Activated B cell treated with CpG ODN at 0.5 μM for 24 hours (primary cell): ENCODE results near the gene ZSCAN5A. TPM values are rescaled to one million over a fixed set of nuclear protein-coding genes. Genes with fewer than 3 reads are reported as not detected.
"Not testable (repeated sequence)": the region's sequence is repeated elsewhere in the genome, so short reads cannot be mapped to it uniquely, and the experiment has no call there.

Experiments
- ATAC-seq: fragments of 200-7000 bp; cut with Tn5 transposase; one replicate; pipeline ENCODE4 v1.10.0; 2021; ENCODE audit warnings: low read depth, mild to moderate bottlenecking, moderate library complexity
- CTCF ChIA-PET: fragments of 350-600 bp; sonication (Branson Sonifier 250); formaldehyde crosslinking; loops from one replicate; lab custom pipeline; 2021; ENCODE audit warnings: antibody characterized with exemption; lab: Charles Lee
- POLR2A ChIA-PET: fragments of 350-600 bp; sonication (Branson Sonifier 250); formaldehyde crosslinking; loops from one replicate; lab custom pipeline; 2021; ENCODE audit warnings: antibody characterized with exemption; lab: Charles Lee
- DNase-seq: peaks from one replicate; pipeline ENCODE4 v3.0.0; 2022
- H3K27ac Mint-ChIP-seq: one replicate; pipeline ENCODE4 v1.8.0; 2020; ENCODE audit warnings: mixed read lengths
- H3K27me3 Mint-ChIP-seq: one replicate; pipeline ENCODE4 v1.8.0; 2021; ENCODE audit warnings: mixed read lengths
- H3K36me3 Mint-ChIP-seq: one replicate; pipeline ENCODE4 v1.8.0; 2021; ENCODE audit warnings: low read depth, mixed read lengths
- H3K4me1 Mint-ChIP-seq: one replicate; pipeline ENCODE4 v1.8.0; 2021; ENCODE audit warnings: mixed read lengths
- H3K4me3 Mint-ChIP-seq: one replicate; pipeline ENCODE4 v1.8.0; 2020; ENCODE audit warnings: mild to moderate bottlenecking, mixed read lengths
- H3K9me3 Mint-ChIP-seq: one replicate; pipeline ENCODE4 v1.8.0; 2020; ENCODE audit warnings: mixed read lengths
- CTCF ChIP-seq: fragments of 200-600 bp; IDR thresholded peaks from one replicate; pipeline ENCODE4 v1.8.0; 2022; ENCODE audit warnings: antibody characterized with exemption, mild to moderate bottlenecking
- intact Hi-C: fragments of 100-400 bp; cut with micrococcal nuclease; formaldehyde crosslinking; loops from one replicate; pipeline ENCODE4 v1.15.1; 2024
- total RNA-seq: library from RNA; stranded (reverse); gene quantifications from 2 replicates; pipeline ENCODE4 v1.2.3, GENCODE V29; 2022

Gene ZSCAN5A
- total RNA-seq, 1 donor from 2014 or later: 17.8 TPM

GRCh38 chr19:56223481-56223880, 91.2 kb downstream of the ZSCAN5A start:
- intact Hi-C loops: no loop called here
- Mint-ChIP-seq H3K4me1 (no peaks in the 10 kb centered on the region), H3K27ac (no peak overlapping the region), H3K27me3 (no peaks in the 10 kb centered on the region), H3K36me3 (peaks cover 19% of the 10 kb centered on the region), H3K4me3 (no peak overlapping the region), H3K9me3 (no peaks in the 10 kb centered on the region)
- no peak for ATAC-seq
- ChIA-PET CTCF (no interaction called here), POLR2A (no interaction called here)
- no peak for DNase-seq
- no peak for TF ChIP-seq CTCF

- ChIA-PET CTCF (no interaction called here), POLR2A (no interaction called here)
- Mint-ChIP-seq H3K9me3 (no peaks in the 10 kb centered on the region), H3K4me1 (peaks cover 2% of the 10 kb centered on the region), H3K4me3 (no peak overlapping the region), H3K27ac (no peak overlapping the region), H3K27me3 (peaks cover 4% of the 10 kb centered on the region), H3K36me3 (peaks cover 19% of the 10 kb centered on the region)
- intact Hi-C loops: no loop called here
- TF ChIP-seq CTCF: no peak
- DNase-seq: no peak
- no peak for ATAC-seq
Measured at GRCh38 chr19:56222901-56223300, 91.7 kb downstream of the ZSCAN5A start.

GRCh38 chr19:56221851-56222250, 92.8 kb downstream of the ZSCAN5A start:
- Mint-ChIP-seq H3K27ac (no peak overlapping the region), H3K4me1 (peaks cover 6% of the 10 kb centered on the region), H3K9me3 (no peaks in the 10 kb centered on the region), H3K4me3 (no peak overlapping the region), H3K36me3 (peaks cover 19% of the 10 kb centered on the region), H3K27me3 (peaks cover 8% of the 10 kb centered on the region)
- ChIA-PET CTCF (interaction anchor here (1.4 kb wide), 1 partner anchor 141 kb away, joined by 4 read pairs; no protein-coding TSS in a partner anchor), POLR2A (no interaction called here)
- ATAC-seq (no peak), DNase-seq (no peak)
- intact Hi-C loops: no loop called here
- no peak for TF ChIP-seq CTCF

- H3K27me3 Mint-ChIP-seq, intact Hi-C loops, H3K27ac Mint-ChIP-seq, H3K4me3 Mint-ChIP-seq, ATAC-seq, H3K9me3 Mint-ChIP-seq, DNase-seq, POLR2A ChIA-PET, H3K4me1 Mint-ChIP-seq: not testable (repeated sequence)
- CTCF ChIA-PET: interaction anchor here (1.4 kb wide), 1 partner anchor 141 kb away, joined by 4 read pairs; no protein-coding TSS in a partner anchor
- peaks cover 19% of the 10 kb centered on the region for H3K36me3 Mint-ChIP-seq
Measured at GRCh38 chr19:56221442-56221841, 93.2 kb downstream of the ZSCAN5A start.

- H3K27me3 Mint-ChIP-seq: peaks cover 22% of the 10 kb centered on the region
- POLR2A ChIA-PET: no interaction called here
- TF ChIP-seq CTCF: no peak
- no peak overlapping the region for H3K27ac Mint-ChIP-seq
- CTCF ChIA-PET: no interaction called here
- ATAC-seq (no peak), DNase-seq (no peak)
- H3K9me3 Mint-ChIP-seq: no peaks in the 10 kb centered on the region
- H3K4me1 Mint-ChIP-seq: peaks cover 7% of the 10 kb centered on the region
- no peak overlapping the region for H3K4me3 Mint-ChIP-seq
- intact Hi-C loops: no loop called here
- peaks cover 19% of the 10 kb centered on the region for H3K36me3 Mint-ChIP-seq
Measured at GRCh38 chr19:56218961-56219360, 95.7 kb downstream of the ZSCAN5A start.
